GM12873 (cell line): ENCODE results near the gene ARHGEF16.

Experiments used
- TF ChIP-seq, protein P1 (sequence below): IDR thresholded peaks from 2 replicates; pipeline ENCODE4 v1.5.1; 2012; ENCODE audit warnings: low read depth, mild to moderate bottlenecking, moderate library complexity, low read length, control low read depth; ENCODE audit not compliant: insufficient read depth; ENCODE audit errors: missing control alignments

The ARHGEF16 gene

DNA sequence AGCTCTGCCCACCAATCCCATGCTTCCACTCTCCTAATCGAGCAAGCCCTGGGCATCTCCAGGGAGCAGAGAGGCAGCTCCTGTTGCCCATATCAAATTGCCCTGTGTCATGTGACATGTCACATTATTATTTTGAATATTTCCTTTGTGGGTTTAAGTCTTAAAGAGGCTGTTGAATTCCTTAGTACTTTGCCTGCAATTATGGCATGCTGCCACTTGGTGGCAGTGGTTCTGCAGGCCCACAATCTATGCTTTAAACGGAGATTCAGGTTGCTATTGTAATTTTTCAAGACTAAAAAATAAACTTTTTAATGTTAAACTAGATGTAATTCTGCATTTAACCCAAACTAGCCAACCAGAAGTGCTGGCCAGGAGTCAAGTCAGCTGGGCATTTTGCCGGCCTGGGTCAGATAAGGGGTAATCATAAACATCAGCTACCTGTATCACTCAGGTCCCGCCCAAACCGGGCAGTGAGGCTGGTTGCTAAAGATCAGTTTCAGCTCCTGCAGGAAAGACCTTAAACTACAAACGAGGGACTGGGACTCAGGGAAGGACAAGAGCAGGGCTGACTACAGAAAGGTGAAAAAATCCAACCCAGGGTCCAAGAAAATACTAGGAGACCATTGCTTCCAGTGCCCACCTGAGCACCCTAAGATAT, 37.3 kb upstream of the ARHGEF16 start:
- TF ChIP-seq, protein P1, sequence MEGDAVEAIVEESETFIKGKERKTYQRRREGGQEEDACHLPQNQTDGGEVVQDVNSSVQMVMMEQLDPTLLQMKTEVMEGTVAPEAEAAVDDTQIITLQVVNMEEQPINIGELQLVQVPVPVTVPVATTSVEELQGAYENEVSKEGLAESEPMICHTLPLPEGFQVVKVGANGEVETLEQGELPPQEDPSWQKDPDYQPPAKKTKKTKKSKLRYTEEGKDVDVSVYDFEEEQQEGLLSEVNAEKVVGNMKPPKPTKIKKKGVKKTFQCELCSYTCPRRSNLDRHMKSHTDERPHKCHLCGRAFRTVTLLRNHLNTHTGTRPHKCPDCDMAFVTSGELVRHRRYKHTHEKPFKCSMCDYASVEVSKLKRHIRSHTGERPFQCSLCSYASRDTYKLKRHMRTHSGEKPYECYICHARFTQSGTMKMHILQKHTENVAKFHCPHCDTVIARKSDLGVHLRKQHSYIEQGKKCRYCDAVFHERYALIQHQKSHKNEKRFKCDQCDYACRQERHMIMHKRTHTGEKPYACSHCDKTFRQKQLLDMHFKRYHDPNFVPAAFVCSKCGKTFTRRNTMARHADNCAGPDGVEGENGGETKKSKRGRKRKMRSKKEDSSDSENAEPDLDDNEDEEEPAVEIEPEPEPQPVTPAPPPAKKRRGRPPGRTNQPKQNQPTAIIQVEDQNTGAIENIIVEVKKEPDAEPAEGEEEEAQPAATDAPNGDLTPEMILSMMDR, result peak; percentile 51

DNA sequence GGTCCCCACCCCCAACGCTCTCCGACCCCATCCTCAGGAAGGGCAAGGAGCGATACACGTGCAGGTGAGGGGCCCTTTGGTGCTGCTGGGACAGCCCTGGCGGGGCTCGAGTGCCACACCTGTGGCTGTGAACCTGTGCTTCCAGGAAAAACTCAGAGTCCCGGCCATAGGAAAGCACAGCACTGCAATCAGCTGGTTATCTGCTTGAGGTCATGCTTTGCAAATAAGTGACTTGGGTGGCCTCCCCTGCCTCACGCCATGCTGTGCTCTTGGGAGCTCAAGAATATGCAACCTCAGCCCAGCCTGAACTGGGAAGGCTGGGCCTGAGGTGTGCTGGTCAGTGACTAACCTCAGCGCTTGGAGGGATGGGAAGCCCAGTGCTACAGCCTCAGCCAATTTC, 36.5 kb upstream of the ARHGEF16 start:
- TF ChIP-seq, protein P1, result no peak

DNA sequence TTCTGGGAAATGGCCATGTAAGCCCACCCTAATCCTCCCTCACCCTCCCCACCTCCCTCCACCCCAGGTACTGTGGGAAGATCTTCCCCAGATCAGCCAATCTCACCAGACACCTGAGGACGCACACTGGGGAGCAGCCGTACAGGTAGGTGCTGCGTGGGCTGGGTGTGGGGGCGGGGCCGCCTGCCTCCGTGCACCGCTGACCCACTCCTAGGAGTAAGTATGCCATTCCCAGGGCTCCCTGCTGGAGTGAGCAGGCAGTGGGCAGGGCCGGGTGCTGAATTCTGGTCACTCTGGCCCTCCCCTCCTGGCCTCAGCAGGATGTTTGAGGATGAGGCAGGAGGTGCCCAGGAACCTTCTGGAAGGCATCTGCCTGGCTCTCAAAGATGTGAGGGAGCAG, 35.9 kb upstream of the ARHGEF16 start:
- TF ChIP-seq, protein P1, result no peak

DNA sequence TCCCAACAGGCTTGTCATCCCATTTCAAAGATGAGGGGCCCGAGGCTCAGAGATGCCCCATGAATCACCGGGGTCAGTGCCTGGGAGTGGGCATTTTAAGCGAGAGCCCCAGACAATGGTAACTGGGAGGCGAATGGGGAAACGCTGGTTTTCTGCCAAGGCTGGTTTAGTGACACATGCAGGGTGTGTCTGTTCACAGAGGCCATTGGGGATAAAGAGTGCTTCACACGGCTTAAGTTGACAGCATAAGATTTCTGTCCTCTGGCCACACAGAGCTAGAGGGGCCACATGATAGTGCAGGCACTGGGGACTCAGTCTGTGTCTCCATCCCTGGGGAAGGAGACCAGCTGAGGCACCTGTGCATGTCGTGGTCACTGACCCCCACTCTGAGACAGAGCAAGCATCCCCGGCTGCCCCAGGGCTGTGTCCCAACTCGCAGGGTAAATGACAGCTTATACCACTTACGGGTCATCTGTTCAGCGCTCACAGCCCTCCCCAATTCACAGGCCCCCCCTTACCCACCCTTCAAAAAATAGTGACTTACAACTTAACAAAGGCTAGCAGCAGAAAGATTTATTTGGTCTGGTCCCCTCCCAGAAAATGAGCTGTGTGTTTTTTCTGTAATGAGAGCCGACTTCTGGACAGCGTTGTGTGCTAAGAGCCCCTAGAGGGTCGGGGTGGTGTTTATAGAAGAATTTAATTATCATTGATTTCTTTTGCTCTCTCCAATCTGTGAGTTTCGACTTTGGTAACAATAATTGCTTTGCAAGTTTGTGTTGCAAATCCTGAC, 34.9 kb upstream of the ARHGEF16 start:
- TF ChIP-seq, protein P1, result no peak

DNA sequence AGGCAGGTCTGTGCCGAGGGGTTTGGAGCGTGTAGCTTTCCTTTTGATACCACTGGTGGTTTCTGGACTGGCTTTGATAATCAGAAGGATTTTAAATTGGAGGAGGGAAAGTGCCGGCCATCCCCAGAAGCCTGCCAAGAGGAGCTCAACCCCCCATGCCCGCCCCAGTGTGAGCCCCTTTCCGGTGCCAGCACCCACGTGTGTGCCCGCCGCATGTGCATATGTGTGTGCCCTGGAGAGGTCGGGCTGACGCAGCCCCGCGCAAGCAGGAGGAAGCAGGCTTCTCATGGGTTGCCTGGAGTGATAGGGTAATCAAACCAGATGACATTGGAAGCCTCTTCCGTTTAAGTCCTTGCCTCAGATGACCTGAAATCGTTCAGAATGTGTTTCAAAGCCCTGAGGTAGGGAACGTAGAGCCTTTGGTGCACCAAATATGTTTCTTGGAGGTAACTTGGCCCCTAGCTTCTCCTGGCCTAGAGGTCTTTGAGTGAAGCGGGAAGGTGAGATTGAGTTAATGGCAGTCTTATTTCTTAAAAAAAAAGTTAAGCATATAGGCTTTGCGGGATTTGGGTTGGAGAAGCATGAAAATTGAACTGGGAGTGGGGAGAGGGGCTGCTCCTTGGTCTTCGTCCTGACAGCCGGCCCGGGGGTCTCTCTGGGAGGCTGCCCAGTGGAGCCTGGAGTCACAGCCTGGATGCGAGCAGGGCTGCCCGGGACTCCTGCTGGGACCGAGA, 34.1 kb upstream of the ARHGEF16 start:
- TF ChIP-seq, protein P1, result no peak

DNA sequence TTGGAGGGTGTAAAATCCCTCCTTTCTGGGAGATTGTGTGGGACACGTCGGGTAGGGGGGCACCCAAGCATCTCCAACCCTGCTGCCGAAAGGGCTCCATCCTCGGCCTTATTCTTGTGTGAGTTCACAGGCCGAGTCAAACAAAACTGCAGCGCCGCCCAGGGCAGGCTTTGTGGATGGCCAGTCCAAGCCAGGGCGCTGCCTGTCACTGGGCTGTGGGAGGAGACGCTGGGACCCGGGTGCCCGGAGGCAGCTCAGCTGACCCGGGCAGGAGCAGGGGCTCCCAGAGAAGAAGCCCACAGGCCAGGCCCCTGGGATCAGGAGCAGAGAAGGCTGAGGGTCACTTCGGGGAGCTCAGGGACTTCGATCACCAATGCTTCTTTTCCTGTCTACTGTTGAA, 31.8 kb upstream of the ARHGEF16 start:
- TF ChIP-seq, protein P1, result no peak

DNA sequence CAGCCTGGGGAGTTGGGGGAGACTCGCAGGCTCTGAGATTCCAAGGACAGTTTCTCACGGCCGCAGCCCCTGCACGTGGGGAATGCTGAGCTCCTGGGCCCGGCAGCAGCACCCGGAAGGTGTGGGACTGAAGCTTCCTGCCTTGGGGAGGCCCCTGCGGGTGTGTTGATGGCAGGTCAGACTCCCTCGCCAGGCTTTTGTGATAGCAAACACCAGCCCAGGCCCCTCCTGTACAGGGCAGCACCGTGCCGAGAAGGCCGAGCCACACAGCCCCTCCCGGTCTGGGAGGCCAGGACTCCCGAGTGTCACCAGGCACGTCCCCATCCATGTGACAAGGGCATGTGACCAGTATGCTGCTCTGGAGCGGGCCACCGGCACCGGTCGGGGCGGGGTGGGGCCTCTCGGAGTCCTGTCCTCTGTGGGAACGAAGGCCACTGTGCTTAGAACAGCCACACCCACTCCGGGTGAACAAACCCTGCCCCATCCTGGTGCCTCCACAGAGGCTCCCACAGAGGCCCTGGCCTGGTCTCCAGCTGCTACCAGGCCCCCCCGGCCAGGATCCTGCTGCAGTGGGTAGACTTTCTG, 31.1 kb upstream of the ARHGEF16 start:
- TF ChIP-seq, protein P1, result no peak
